GM21576 (cell line): ENCODE measurements around the gene CAMTA2.
"Not testable (repeated sequence)": the region's sequence is repeated elsewhere in the genome, so short reads cannot be mapped to it uniquely, and the experiment has no call there.

Experiments
- ATAC-seq: cut with Tn5 transposase; IDR thresholded peaks from one replicate; pipeline ENCODE4 v1.9.1; 2021; ENCODE audit warnings: mild to moderate bottlenecking, moderate library complexity; ENCODE audit not compliant: unreplicated experiment

Gene CAMTA2

GRCh38 chr17:4986951-4987766 lies at the start of gene CAMTA2:
Gene CAMTA2, minus strand, starts transcription at chr17:4987675. Its CDS starts 1,453 bp downstream, at chr17:4986222.
- ATAC-seq, result peak; percentile 65

GRCh38 chr17:5035315-5035714 lies 47.8 kb upstream of the CAMTA2 start, which contains the start of gene SLC52A1:
Gene SLC52A1, minus strand, starts transcription at chr17:5035426. Its CDS starts 820 bp downstream, at chr17:5034606.
- ATAC-seq, result no peak

- ATAC-seq, result no peak
These were observed 47.2 kb upstream of the CAMTA2 start for GRCh38 chr17:5034651-5035050.

GRCh38 chr17:5034063-5034462 lies 46.6 kb upstream of the CAMTA2 start:
- ATAC-seq, result no peak

- no peak for ATAC-seq
These were observed 46.0 kb upstream of the CAMTA2 start for GRCh38 chr17:5033352-5034015.

GRCh38 chr17:5032865-5033264 lies 45.4 kb upstream of the CAMTA2 start:
- ATAC-seq, result no peak

GRCh38 chr17:5031365-5032082 lies 44.0 kb upstream of the CAMTA2 start:
- no peak for ATAC-seq

- ATAC-seq, result not testable (repeated sequence)
These were observed 42.7 kb upstream of the CAMTA2 start for GRCh38 chr17:5030168-5030567.

GRCh38 chr17:5027916-5028315 lies 40.4 kb upstream of the CAMTA2 start:
- ATAC-seq, result no peak

GRCh38 chr17:5027299-5027698 lies 39.8 kb upstream of the CAMTA2 start:
- ATAC-seq, result no peak

GRCh38 chr17:5024604-5025003 lies 37.1 kb upstream of the CAMTA2 start:
- no peak for ATAC-seq

- no peak for ATAC-seq
These were observed 36.2 kb upstream of the CAMTA2 start for GRCh38 chr17:5023588-5024147.

- no peak for ATAC-seq
These were observed 34.8 kb upstream of the CAMTA2 start for GRCh38 chr17:5022171-5022711.

- no peak for ATAC-seq
These were observed 33.1 kb upstream of the CAMTA2 start for GRCh38 chr17:5020502-5021023.

GRCh38 chr17:5019475-5019956 lies 32.0 kb upstream of the CAMTA2 start:
- ATAC-seq, result no peak

- ATAC-seq, result no peak
These were observed 26.9 kb upstream of the CAMTA2 start for GRCh38 chr17:5014357-5014756.

GRCh38 chr17:5011928-5012327 lies 24.5 kb upstream of the CAMTA2 start:
- no peak for ATAC-seq

GRCh38 chr17:5003214-5003867 lies 15.9 kb upstream of the CAMTA2 start:
- ATAC-seq, result no peak

- ATAC-seq, result no peak
These were observed 14.8 kb upstream of the CAMTA2 start for GRCh38 chr17:5002121-5002788.
